LNCAP (cell line): ENCODE measurements around the gene TMEM51.

Source experiments
- TF ChIP-seq, protein P1 (sequence below): fragments of 450-650 bp; IDR thresholded peaks from 2 replicates; pipeline ENCODE4 v1.5.1; 2017; ENCODE audit warnings: mild to moderate bottlenecking

TMEM51 gene

DNA sequence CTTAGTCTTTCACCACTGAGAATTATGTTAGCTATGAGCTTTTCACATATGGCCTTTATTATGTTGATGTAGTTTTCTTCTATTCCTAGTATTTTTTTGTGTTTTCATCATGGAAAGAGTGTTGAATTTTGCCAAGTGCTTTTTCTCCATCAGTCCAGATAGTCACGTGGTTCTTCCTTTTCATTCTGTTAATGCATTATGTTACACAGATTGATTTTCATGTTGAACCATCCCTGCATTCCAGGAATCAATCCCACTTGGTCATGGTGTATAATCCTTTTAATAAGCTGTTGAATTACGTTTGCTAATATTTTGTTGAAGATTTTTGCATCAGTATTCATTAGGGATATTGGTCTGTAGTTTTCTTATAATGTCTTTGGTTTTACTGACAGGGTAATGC lies 111.2 kb downstream of the TMEM51 start:
- TF ChIP-seq, protein P1, sequence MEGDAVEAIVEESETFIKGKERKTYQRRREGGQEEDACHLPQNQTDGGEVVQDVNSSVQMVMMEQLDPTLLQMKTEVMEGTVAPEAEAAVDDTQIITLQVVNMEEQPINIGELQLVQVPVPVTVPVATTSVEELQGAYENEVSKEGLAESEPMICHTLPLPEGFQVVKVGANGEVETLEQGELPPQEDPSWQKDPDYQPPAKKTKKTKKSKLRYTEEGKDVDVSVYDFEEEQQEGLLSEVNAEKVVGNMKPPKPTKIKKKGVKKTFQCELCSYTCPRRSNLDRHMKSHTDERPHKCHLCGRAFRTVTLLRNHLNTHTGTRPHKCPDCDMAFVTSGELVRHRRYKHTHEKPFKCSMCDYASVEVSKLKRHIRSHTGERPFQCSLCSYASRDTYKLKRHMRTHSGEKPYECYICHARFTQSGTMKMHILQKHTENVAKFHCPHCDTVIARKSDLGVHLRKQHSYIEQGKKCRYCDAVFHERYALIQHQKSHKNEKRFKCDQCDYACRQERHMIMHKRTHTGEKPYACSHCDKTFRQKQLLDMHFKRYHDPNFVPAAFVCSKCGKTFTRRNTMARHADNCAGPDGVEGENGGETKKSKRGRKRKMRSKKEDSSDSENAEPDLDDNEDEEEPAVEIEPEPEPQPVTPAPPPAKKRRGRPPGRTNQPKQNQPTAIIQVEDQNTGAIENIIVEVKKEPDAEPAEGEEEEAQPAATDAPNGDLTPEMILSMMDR = no peak
